SU-DHL-6 (cell line): ENCODE measurements around the gene DGUOK.

Source experiments
- H2AFZ ChIP-seq: fragments of 200-600 bp; sonication (generic); 2 replicates; pipeline ENCODE4 v1.6.1; 2014; ENCODE audit warnings: low read depth, mild to moderate bottlenecking, moderate library complexity, mixed read lengths, antibody characterized with exemption, low read length; ENCODE audit not compliant: severe bottlenecking
- H3F3A ChIP-seq: fragments of 200-600 bp; shearing (Covaris generic); 2 replicates; pipeline ENCODE4 v1.6.0; 2016; ENCODE audit warnings: antibody characterized with exemption, mild to moderate bottlenecking; ENCODE audit not compliant: insufficient read depth
- H3K27ac ChIP-seq: fragments of 200-600 bp; sonication (generic); 2 replicates; pipeline ENCODE4 v1.5.1; 2016; ENCODE audit warnings: low read depth, mild to moderate bottlenecking, low read length, moderate library complexity, mixed read lengths
- H3K27me3 ChIP-seq: fragments of 200-600 bp; sonication (generic), shearing (Covaris generic); 2 replicates; pipeline ENCODE4 v1.6.0; 2014; ENCODE audit warnings: mild to moderate bottlenecking, low read length
- H3K36me3 ChIP-seq: fragments of 200-600 bp; sonication (generic); 2 replicates; pipeline ENCODE4 v1.6.1; 2014; ENCODE audit warnings: mild to moderate bottlenecking, low read length, mixed read lengths
- H3K4me2 ChIP-seq: fragments of 300-600, 200-600 bp; shearing (Covaris generic), sonication (generic); 2 replicates; pipeline ENCODE4 v1.6.0; 2014; ENCODE audit warnings: low read length, low read depth, mild to moderate bottlenecking; ENCODE audit not compliant: poor library complexity, severe bottlenecking
- H3K4me3 ChIP-seq: fragments of 200-600 bp; sonication (generic); 2 replicates; pipeline ENCODE4 v1.5.1; 2014; ENCODE audit warnings: antibody characterized with exemption, low read length, mild to moderate bottlenecking, mixed read lengths; ENCODE audit not compliant: insufficient read depth, poor library complexity, severe bottlenecking
- H3K79me2 ChIP-seq: fragments of 200-600 bp; sonication (generic); 2 replicates; pipeline ENCODE4 v1.6.1; 2014; ENCODE audit warnings: mild to moderate bottlenecking, low read length, moderate library complexity; ENCODE audit not compliant: insufficient read depth
- H3K9ac ChIP-seq: fragments of 200-600 bp; sonication (generic); 2 replicates; pipeline ENCODE4 v1.7.0; 2014; ENCODE audit warnings: mild to moderate bottlenecking, low read length
- H3K9me2 ChIP-seq: fragments of 200-600 bp; sonication (generic); replicated peaks from 2 replicates; pipeline ENCODE4 v1.6.1; 2014; ENCODE audit warnings: low read length; ENCODE audit not compliant: insufficient read depth
- H3K9me3 ChIP-seq: fragments of 200-600 bp; sonication (generic); 2 replicates; pipeline ENCODE4 v1.6.1; 2014; ENCODE audit warnings: low read length, mixed read lengths; ENCODE audit not compliant: insufficient read depth
- H4K20me1 ChIP-seq: fragments of 200-600 bp; sonication (generic); 2 replicates; pipeline ENCODE4 v1.6.1; 2014; ENCODE audit warnings: low read depth, mild to moderate bottlenecking, antibody characterized with exemption, low read length, moderate library complexity, mixed read lengths
- CTCF ChIP-seq: fragments of 200-600 bp; sonication (generic); IDR thresholded peaks from one replicate; pipeline ENCODE4 v1.5.1; 2017; ENCODE audit warnings: antibody characterized with exemption, mild to moderate bottlenecking, low read length, moderate library complexity; ENCODE audit not compliant: insufficient read depth, poor library complexity, severe bottlenecking
- EZH2phosphoT487 ChIP-seq: fragments of 200-600 bp; sonication (generic), shearing (Covaris generic); conservative IDR thresholded peaks from 2 replicates; pipeline ENCODE4 v1.6.1; 2018; ENCODE audit warnings: mild to moderate bottlenecking, antibody characterized with exemption, low read length, moderate library complexity, mixed read lengths

DGUOK gene

DNA sequence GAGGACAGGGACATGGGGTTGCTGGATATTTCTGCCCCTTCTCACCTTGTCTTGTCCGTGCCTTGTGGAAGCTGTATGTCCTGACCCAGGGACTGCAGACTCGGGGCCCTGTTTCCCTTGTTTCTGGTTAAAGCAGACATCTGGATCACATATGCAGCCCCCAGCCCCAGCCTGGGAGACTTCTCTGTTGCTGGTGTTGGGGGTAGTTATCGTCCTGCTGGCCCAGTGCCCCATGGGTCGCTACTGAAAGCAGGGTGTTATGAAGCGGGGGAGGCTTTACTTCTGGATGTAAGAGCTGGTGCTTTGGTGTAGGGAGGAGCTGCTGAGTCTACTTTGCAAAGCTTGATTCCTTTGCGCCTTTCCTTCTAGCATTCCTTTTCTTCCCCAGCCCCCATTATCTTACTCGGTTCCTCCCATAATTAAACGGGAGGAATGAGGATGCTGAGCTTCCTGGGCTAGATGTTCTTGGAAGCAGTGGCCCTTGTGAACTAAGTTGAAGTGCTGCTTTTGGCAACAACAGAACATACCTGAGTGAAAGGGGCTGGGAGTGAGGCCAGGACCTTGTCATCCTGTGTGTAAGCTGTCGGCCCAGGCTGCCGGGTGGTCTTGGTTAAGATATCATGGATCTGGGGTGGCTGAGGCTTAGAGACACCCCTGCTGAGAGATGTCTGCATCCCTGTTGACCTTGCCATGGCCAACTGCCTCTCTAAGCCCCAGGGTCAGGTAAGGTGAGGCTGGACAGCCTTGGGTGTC lies 61.4 kb downstream of the DGUOK start:
- H3K79me2 ChIP-seq = peaks cover 75% of the 10 kb centered on the region

DNA sequence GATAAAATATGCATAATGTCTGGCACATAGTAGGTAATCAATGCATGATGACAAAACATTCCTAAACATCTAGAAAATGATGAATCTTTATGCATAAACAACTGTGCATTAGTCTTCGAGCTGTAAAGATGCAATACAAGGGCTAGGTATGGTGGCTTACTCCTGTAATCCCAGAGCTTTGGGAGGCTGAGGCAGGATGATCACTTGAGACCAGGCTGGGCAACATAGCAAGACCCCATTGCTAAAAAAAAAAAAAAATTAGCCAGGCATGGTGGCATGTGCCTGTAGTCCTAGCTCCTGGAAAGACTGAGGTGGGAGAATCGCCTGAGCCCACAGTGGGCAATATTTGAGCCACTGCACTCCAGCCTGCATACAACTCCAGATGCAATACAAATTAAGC lies 63.3 kb downstream of the DGUOK start:
- no peaks in the 10 kb centered on the region for H3K27me3 ChIP-seq
- H3K9me3 ChIP-seq = no peaks in the 10 kb centered on the region
- no peak overlapping the region for H3K27ac ChIP-seq
- TF ChIP-seq CTCF (no peak), EZH2phosphoT487 (no peak)
- no peak overlapping the region for H2AFZ ChIP-seq
- H3K79me2 ChIP-seq = peaks cover 94% of the 10 kb centered on the region
- H3F3A ChIP-seq = 0 out of 2 replicates have a peak, but pooled peaks cover 4% of the 10 kb centered on the region
- no peak overlapping the region for H3K4me2 ChIP-seq
- peaks cover 10% of the 10 kb centered on the region; the same call in 1 of the 2 replicates for H4K20me1 ChIP-seq
- H3K36me3 ChIP-seq = no peaks in the 10 kb centered on the region
- no peak overlapping the region for H3K9ac ChIP-seq
- H3K9me2 ChIP-seq = no peaks in the 10 kb centered on the region
- no peak overlapping the region for H3K4me3 ChIP-seq

More for the DNA sequence above, 61.4 kb downstream of the DGUOK start:
- Histone ChIP-seq H4K20me1 (no peaks in the 10 kb centered on the region; the same call in 1 of the 2 replicates), H3K4me3 (peak overlapping the region; percentile 60), H3K27me3 (no peaks in the 10 kb centered on the region), H3K27ac (no peak overlapping the region), H3F3A (peaks cover 17% of the 10 kb centered on the region), H3K9ac (peak overlapping the region; percentile 72), H3K36me3 (no peaks in the 10 kb centered on the region), H2AFZ (no peak overlapping the region), H3K4me2 (peak overlapping the region; percentile 77), H3K9me2 (no peaks in the 10 kb centered on the region), H3K9me3 (no peaks in the 10 kb centered on the region)
- TF ChIP-seq CTCF (no peak), EZH2phosphoT487 (no peak)

- Histone ChIP-seq H3K4me2 (no peak overlapping the region), H3K9ac (no peak overlapping the region), H3F3A (0 out of 2 replicates have a peak, but pooled peaks cover 4% of the 10 kb centered on the region), H3K36me3 (no peaks in the 10 kb centered on the region), H3K27ac (no peak overlapping the region), H2AFZ (no peak overlapping the region), H3K9me2 (no peaks in the 10 kb centered on the region), H3K9me3 (no peaks in the 10 kb centered on the region), H4K20me1 (peaks cover 10% of the 10 kb centered on the region; the same call in 1 of the 2 replicates), H3K79me2 (peaks cover 99% of the 10 kb centered on the region), H3K27me3 (no peaks in the 10 kb centered on the region), H3K4me3 (no peak overlapping the region)
- TF ChIP-seq CTCF = no peak
- no peak for TF ChIP-seq EZH2phosphoT487
Observed at GRCh38 chr2:73990531-73990930, 63.9 kb downstream of the DGUOK start.
